Fibroblast of skin of left quadriceps (primary cell): ENCODE data around the gene ACVR2A.

Source experiments
- DNase-seq, 2 experiments: peaks; one replicate each; pipeline ENCODE4 v3.0.0-alpha.2; 2013; ENCODE audit warnings: low read depth in 2 of 2

The ACVR2A gene

DNA sequence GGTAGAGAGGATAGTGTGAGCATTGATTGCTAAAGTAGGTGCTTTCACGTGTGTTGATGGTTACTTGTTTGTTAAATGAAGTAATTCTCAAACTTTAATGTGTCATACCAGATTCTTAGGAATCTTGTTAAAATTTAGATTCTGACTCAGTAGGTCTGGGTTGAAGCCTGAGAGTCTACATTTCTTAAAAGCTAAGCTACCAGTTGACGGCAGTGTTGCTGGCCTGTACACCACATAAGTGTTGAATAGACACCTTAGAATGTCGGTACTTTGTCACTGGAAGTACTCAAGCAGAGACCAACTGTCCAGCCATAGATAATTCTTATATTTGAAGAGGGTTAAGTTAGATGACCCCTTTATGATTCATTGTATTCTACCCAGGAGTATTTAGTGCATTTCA, 79.8 kb downstream of the ACVR2A start:
- no peak for DNase-seq

GRCh38 chr2:147925886-147926285, 81.1 kb downstream of the ACVR2A start:
- DNase-seq: no peak

DNA sequence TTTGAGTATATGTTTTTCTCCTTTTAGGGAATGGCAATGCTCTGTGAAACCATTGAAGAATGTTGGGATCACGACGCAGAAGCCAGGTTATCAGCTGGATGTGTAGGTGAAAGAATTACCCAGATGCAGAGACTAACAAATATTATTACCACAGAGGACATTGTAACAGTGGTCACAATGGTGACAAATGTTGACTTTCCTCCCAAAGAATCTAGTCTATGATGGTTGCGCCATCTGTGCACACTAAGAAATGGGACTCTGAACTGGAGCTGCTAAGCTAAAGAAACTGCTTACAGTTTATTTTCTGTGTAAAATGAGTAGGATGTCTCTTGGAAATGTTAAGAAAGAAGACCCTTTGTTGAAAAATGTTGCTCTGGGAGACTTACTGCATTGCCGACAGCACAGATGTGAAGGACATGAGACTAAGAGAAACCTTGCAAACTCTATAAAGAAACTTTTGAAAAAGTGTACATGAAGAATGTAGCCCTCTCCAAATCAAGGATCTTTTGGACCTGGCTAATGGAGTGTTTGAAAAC, 82.3 kb downstream of the ACVR2A start:
- no peak for DNase-seq

DNA sequence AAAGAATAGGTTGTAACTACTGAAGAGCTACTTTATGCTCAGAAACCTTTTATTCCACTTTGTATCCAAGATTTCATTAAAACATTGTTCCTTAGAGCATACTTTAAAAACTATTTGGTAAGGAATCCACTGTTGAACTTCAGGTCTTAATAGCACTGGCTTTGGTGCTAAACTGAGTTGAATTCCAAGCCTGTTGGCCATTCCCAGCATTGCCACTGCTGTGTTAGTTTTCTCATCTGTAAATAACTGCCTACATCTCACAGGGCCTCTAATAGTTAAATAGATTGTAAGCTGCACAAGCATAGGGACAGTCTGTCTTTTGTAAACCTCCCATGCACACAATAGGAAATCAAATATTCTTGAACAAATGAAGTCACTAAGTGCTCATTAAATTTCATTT, 89.1 kb downstream of the ACVR2A start:
- no peak for DNase-seq

DNA sequence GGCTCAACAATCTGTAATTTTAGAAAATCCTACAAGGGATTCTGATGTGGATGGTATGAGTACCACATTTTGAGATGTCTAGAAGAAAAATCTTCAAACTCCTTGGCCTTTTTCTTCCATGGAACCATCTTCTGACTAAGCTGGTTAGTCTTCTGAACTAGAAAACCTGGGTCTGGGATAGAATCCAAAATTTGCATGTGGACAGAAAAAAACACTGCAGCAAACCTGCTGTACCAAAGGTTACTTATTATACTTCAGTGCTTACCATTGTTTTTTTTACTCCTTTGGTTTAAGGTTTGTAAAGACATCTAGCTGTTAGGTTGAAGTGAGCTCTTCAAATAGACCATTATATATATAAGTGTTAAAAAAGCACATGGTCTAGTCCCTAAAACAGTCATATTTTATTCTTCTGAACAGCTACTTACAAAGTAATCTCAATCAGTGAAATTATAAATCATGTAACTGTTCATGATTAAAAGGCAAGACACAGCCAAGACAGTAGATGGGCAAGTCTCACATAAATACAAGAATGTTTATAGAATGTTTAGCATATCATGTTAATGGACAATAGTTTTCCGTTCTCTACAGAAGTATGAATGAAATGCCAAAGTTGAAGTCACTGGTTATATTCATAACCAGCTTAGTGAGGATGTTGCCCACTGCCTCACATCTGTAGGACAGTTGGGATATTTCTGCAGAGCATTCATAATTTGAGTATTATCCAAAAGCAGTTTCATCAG, 90.2 kb downstream of the ACVR2A start:
- no peak for DNase-seq

GRCh38 chr2:147937744-147938349, 93.0 kb downstream of the ACVR2A start:
- no peak for DNase-seq

DNA sequence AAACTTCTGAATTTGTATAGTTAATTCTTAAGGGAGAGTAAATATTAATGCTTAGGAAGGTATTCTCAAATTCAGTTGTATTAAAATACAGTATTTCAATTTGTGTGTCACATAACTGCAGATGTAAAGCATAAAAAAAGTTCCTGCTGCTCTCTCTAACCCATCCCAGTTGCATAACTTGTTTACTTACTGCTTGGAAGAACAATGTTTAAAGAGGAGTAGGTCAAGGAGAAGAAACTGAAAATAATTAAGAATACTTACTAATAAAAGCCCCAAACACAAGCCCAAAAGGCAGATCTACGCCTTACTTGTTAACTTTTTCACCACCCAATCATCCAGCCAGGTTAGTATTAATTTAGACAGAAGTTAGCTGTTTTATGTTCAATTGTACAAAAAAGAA, 94.5 kb downstream of the ACVR2A start:
- DNase-seq: no peak

- no peak for DNase-seq
These were observed 100.8 kb downstream of the ACVR2A start for GRCh38 chr2:147945660-147946059.

GRCh38 chr2:147952118-147952517, 107.3 kb downstream of the ACVR2A start:
- DNase-seq: no peak

- no peak for DNase-seq
These were observed 123.7 kb downstream of the ACVR2A start for GRCh38 chr2:147968571-147968970.

DNA sequence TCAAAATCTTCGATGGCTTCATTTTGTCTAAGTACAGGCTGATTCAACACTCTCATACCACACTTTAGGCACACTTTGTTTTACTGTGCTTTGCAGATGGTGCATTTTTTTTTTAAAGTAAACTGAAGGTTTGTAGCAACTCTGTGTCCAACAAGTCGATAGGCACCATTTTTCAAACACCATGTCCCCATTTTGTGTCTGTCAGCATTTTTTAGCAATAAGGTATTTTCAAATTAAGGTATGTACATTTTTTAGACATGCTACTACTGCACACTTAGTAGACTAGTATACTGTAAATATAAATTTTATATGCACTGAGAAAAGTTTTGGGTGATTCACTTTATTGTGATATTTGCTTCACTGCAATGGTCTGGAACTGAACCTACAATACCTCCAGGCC, 131.3 kb downstream of the ACVR2A start:
- no peak for DNase-seq

DNA sequence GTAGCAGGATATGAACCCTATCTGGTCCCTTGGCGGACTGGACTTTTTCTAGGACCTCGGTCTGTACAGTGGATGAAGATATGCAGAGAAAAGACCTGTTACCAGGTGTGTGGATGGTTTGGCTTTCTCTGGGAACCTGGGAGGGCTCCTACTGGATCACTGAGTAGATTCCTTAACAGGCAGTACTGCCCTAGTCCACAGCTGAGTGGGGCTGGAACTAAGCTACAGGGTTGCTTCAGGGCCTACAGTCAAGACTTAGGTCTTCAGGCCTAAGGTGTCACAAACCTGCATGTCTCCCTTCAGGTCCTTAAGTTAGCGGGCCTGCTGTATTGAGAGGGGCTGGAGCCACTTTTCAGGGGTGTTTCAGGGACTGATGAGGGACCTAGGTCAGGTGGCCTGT, 132.8 kb downstream of the ACVR2A start:
- DNase-seq: no peak
